Sigmoid colon (tissue), 7 donors: ENCODE measurements around the gene RNF19B. TPM values are rescaled to one million over a fixed set of nuclear protein-coding genes. Genes with fewer than 3 reads are reported as not detected.

Experiments
- DNase-seq: peaks from one replicate; pipeline ENCODE4 v3.0.0-alpha.2; 2019
- H3K27ac ChIP-seq, 4 donors: fragments of 200-600 bp; sonication (generic); one replicate each; pipeline ENCODE4 v1.5.1; 2016 to 2019; ENCODE audit warnings: mild to moderate bottlenecking in 1 of 4
- H3K27me3 ChIP-seq, 3 donors: fragments of 200-600 bp; sonication (generic); one replicate each; pipeline ENCODE4 v1.5.1; 2019; ENCODE audit warnings: mild to moderate bottlenecking in 1 of 3
- H3K36me3 ChIP-seq, 4 donors: fragments of 200-600 bp; sonication (generic); one replicate each; pipeline ENCODE4 v1.5.1; 2016 to 2019
- H3K4me1 ChIP-seq, 4 donors: fragments of 200-600 bp; sonication (generic); one replicate each; pipeline ENCODE4 v1.5.1; 2017 to 2019
- H3K4me3 ChIP-seq, 4 donors: fragments of 200-600 bp; sonication (generic); one replicate each; pipeline ENCODE4 v1.5.1; 2017 to 2019; ENCODE audit warnings: mild to moderate bottlenecking in 2 of 4, moderate library complexity in 1 of 4
- H3K9me3 ChIP-seq, 4 donors: fragments of 200-600 bp in 3 of 4; sonication (generic) in 3 of 4; one replicate each; pipeline versions ENCODE4 v1.5.1 to v1.6.1; 2013 to 2019
- CTCF ChIP-seq, 4 experiments: fragments of 450-650 bp in 3 of 4; fragments of 200-600 bp in 1 of 4; IDR thresholded peaks; one replicate each; pipeline ENCODE4 v1.5.1; 2016 to 2019; ENCODE audit warnings: antibody characterized with exemption in 4 of 4, mild to moderate bottlenecking in 3 of 4, moderate library complexity in 2 of 4
- EP300 ChIP-seq, 4 donors: sonication (generic); formaldehyde crosslinking; IDR thresholded peaks; one replicate each; pipeline ENCODE4 v1.6.1; 2017; ENCODE audit warnings: antibody characterized with exemption in 4 of 4
- POLR2A ChIP-seq, 2 donors: fragments of 450-650 bp; IDR thresholded peaks; one replicate each; pipeline ENCODE4 v1.6.1; 2016; ENCODE audit warnings: antibody characterized with exemption in 2 of 2, mild to moderate bottlenecking in 2 of 2, moderate library complexity in 2 of 2
- POLR2AphosphoS5 ChIP-seq, 4 donors: sonication (generic); formaldehyde crosslinking; IDR thresholded peaks; one replicate each; pipeline ENCODE4 v1.6.1; 2017; ENCODE audit warnings: antibody characterized with exemption in 4 of 4
- WGBS, 2 donors: extraction: QIAGEN DNeasy Blood & Tissue Kit; methylation state at CpG; one replicate each; pipeline ENCODE4 v1.1.7; 2013; 5-methylcytosine and 5-hydroxymethylcytosine counted together
- intact Hi-C: fragments of 100-400 bp; cut with DNase I; formaldehyde crosslinking; loops from one replicate; pipeline ENCODE4 v1.15.1; 2023
- polyA plus RNA-seq, 3 donors: library from polyadenylated mRNA; stranded (reverse); fragments of 200-250 nt; gene quantifications; one replicate each; pipeline ENCODE4 v1.2.3, GENCODE V29; 2013
- total RNA-seq, 4 donors: library from RNA; depleted of rRNA; stranded (reverse); fragments of >200 nt; gene quantifications; one replicate each; pipeline ENCODE4 v1.1.0, GENCODE V29; 2016
- donor health status: healthy with polysubstance abuse.
- donor health status: Bipolar disorder and iron deficiency.
- donor health status: healthy.

Gene RNF19B
- total and polyA plus RNA-seq, 7 donors = 14.5 to 50.7 (median 28.9) TPM

GRCh38 chr1:32934535-32934934, 30.1 kb downstream of the RNF19B start:
- H3K36me3 ChIP-seq = peaks cover 0 to 41% (median 11%) of the 10 kb centered on the region in 4 donors
- H3K4me3 ChIP-seq = no peak overlapping the region
- H3K4me1 ChIP-seq = peaks cover 0 to 11% (median 4%) of the 10 kb centered on the region in 4 donors
- intact Hi-C loops = loop anchor here (5.0 kb wide), 1 partner anchor 73 kb away; no protein-coding TSS in a partner anchor
- peak overlapping the region; percentile 10 to 60 (median 53) for H3K27ac ChIP-seq
- H3K9me3 ChIP-seq = no peaks in the 10 kb centered on the region
- WGBS, 2 donors = 77 to 90% methylated on average over 10 of the region's 10 CpGs
- no peak for DNase-seq
- no peaks in the 10 kb centered on the region for H3K27me3 ChIP-seq
- TF ChIP-seq CTCF (IDR thresholded peaks at IDR 0.05) = no peak

DNA sequence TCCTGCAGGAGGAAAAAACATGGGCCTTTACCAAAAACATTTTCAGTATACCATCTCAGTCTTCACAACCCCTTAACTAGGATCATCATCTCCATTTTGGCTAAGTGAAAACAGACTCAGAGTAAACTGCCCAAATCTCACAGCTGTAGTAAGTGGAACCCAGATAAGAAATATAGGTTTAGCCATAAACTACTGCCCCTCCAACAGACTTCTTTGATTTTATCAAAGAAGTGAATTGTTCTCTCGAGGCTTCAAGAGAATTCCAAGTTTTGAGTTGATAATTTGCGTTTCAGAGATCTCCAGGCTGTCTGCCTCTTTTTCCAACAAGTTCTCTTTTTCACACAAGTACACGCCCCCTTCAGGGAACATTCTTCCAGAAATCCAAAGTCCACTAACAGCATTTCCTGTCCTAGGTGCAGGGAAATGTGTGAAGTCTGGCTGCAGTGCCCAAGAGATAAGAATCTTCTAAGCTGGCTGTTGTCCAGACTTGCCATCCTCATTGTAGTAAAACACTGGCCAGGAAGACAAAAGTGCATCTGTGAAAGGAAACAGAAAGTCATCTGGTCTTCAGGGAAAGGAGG, 30.8 kb downstream of the RNF19B start:
- peak overlapping the region; percentile 10 to 60 (median 53) for H3K27ac ChIP-seq
- WGBS, 2 donors = 19 to 56% methylated on average over 3 of the region's 3 CpGs
- no peak overlapping the region for H3K4me3 ChIP-seq
- intact Hi-C loops = loop anchor here (1.0 to 5.0 kb wide), 3 partner anchors 73 to 153 kb away; no protein-coding TSS in a partner anchor
- peak in 1 of 4 experiments; percentile 7 for TF ChIP-seq CTCF (IDR thresholded peaks at IDR 0.05)
- TF ChIP-seq EP300 (IDR thresholded peaks at IDR 0.05) = no peak
- TF ChIP-seq POLR2AphosphoS5 (IDR thresholded peaks at IDR 0.05) = peak in 1 of 4 donors; percentile 11
- TF ChIP-seq POLR2A (IDR thresholded peaks at IDR 0.05) = no peak
- H3K36me3 ChIP-seq = peaks cover 0 to 36% (median 11%) of the 10 kb centered on the region in 4 donors
- no peaks in the 10 kb centered on the region for H3K27me3 ChIP-seq
- H3K9me3 ChIP-seq = no peaks in the 10 kb centered on the region
- DNase-seq = no peak
- H3K4me1 ChIP-seq = peaks cover 0 to 8% (median 3%) of the 10 kb centered on the region in 4 donors

- H3K36me3 ChIP-seq = peaks cover 0 to 16% (median 5%) of the 10 kb centered on the region in 4 donors
- peaks cover 0 to 8% (median 3%) of the 10 kb centered on the region in 4 donors for H3K4me1 ChIP-seq
- 88 to 90% methylated on average over 1 of the region's 1 CpG for WGBS, 2 donors
- H3K27ac ChIP-seq = no peak overlapping the region
- intact Hi-C loops = loop anchor here (2.0 to 5.0 kb wide), 2 partner anchors 76 to 155 kb away; no protein-coding TSS in a partner anchor
- TF ChIP-seq CTCF (IDR thresholded peaks at IDR 0.05) (no peak), POLR2A (IDR thresholded peaks at IDR 0.05) (no peak), EP300 (IDR thresholded peaks at IDR 0.05) (no peak), POLR2AphosphoS5 (IDR thresholded peaks at IDR 0.05) (no peak)
- H3K9me3 ChIP-seq = no peaks in the 10 kb centered on the region
- no peak for DNase-seq
- no peak overlapping the region for H3K4me3 ChIP-seq
- H3K27me3 ChIP-seq = no peaks in the 10 kb centered on the region
Measured at GRCh38 chr1:32931760-32932159, 32.8 kb downstream of the RNF19B start.

- H3K4me1 ChIP-seq = peaks cover 0 to 25% (median 18%) of the 10 kb centered on the region in 4 donors
- no peaks in the 10 kb centered on the region for H3K9me3 ChIP-seq
- TF ChIP-seq CTCF (IDR thresholded peaks at IDR 0.05) = no peak
- no peak for TF ChIP-seq POLR2A (IDR thresholded peaks at IDR 0.05)
- TF ChIP-seq EP300 (IDR thresholded peaks at IDR 0.05) = no peak
- TF ChIP-seq POLR2AphosphoS5 (IDR thresholded peaks at IDR 0.05) = no peak
- H3K27me3 ChIP-seq = peaks cover 0 to 9% (median 0%) of the 10 kb centered on the region in 3 donors
- H3K36me3 ChIP-seq = no peaks in the 10 kb centered on the region
- H3K4me3 ChIP-seq = no peak overlapping the region
- WGBS, 2 donors = 81 to 85% methylated on average over 2 of the region's 2 CpGs
- intact Hi-C loops = no loop called here
- H3K27ac ChIP-seq = no peak overlapping the region
- DNase-seq = no peak
Measured at GRCh38 chr1:32929366-32929765, 35.2 kb downstream of the RNF19B start.
